DOHH2 (cell line): ENCODE measurements around the gene TAS1R2.

Experiments used
- CTCF ChIP-seq: fragments of 200-600 bp; sonication (generic); IDR thresholded peaks from one replicate; pipeline ENCODE4 v1.5.1; 2014; ENCODE audit warnings: antibody characterized with exemption, mild to moderate bottlenecking, low read depth, low read length; ENCODE audit not compliant: poor library complexity, severe bottlenecking
- EZH2phosphoT487 ChIP-seq: fragments of 200-600 bp; sonication (generic); IDR thresholded peaks from 2 replicates; pipeline ENCODE4 v1.6.1; 2017; ENCODE audit warnings: borderline replicate concordance, mild to moderate bottlenecking, antibody characterized with exemption, low read length, moderate library complexity, mixed read lengths

- no peak for TF ChIP-seq CTCF
- no peak for TF ChIP-seq EZH2phosphoT487
Measured at GRCh38 chr1:18861082-18861481, 1.6 kb upstream of the TAS1R2 start.
